Astrocyte (in vitro differentiated cells and primary cell): Measurements from ENCODE around the gene C22orf39.

Source experiments
- CTCF ChIP-seq: IDR thresholded peaks from 2 replicates; pipeline ENCODE4 v1.5.1; 2011; ENCODE audit warnings: low read depth, mild to moderate bottlenecking, inconsistent platforms, low read length, moderate library complexity; ENCODE audit not compliant: insufficient read depth
- EZH2 ChIP-seq: IDR thresholded peaks from 2 replicates; pipeline ENCODE4 v1.6.1; 2012; ENCODE audit warnings: mild to moderate bottlenecking, low read length, inconsistent platforms; ENCODE audit not compliant: insufficient read depth

- no peak for TF ChIP-seq CTCF
- TF ChIP-seq EZH2 = no peak
Observed at GRCh38 chr22:19442166-19442565, 5.3 kb downstream of the C22orf39 start.
